Right lobe of liver (tissue), 6 donors: Measurements from ENCODE around the gene SGCD. TPM values are rescaled to one million over a fixed set of nuclear protein-coding genes. Genes with fewer than 3 reads are reported as not detected.
"Not testable (repeated sequence)": the region's sequence is repeated elsewhere in the genome, so short reads cannot be mapped to it uniquely, and the experiment has no call there.

Source experiments
- ATAC-seq, 4 donors: fragments of 200-7000 bp; cut with Tn5 transposase; one replicate each; pipeline ENCODE4 v1.9.1; 2020; ENCODE audit warnings: mild to moderate bottlenecking in 4 of 4, moderate library complexity in 4 of 4
- DNase-seq, 3 donors: peaks; one replicate each; pipeline ENCODE4 v3.0.0-alpha.2; 2020
- H3K27ac ChIP-seq, 3 donors: fragments of 200-600 bp; one replicate each; pipeline ENCODE4 v1.8.0; 2022
- H3K27me3 ChIP-seq, 2 donors: fragments of 200-600 bp; one replicate each; pipeline ENCODE4 v1.8.0; 2022
- H3K36me3 ChIP-seq, 4 donors: fragments of 200-600 bp; sonication (generic) in 1 of 4; one replicate each; pipeline versions ENCODE4 v1.5.1 to v1.8.0; 2017 to 2022; ENCODE audit warnings: control low read depth in 1 of 4
- H3K4me1 ChIP-seq, 4 donors: fragments of 200-600 bp; sonication (generic) in 1 of 4; one replicate each; pipeline versions ENCODE4 v1.5.1 to v1.8.0; 2017 to 2022; ENCODE audit warnings: control low read depth in 1 of 4
- H3K4me3 ChIP-seq, 3 donors: fragments of 200-600 bp; one replicate each; pipeline ENCODE4 v1.8.0; 2022
- H3K9me3 ChIP-seq, 4 donors: fragments of 200-600 bp; sonication (generic) in 1 of 4; one replicate each; pipeline versions ENCODE4 v1.5.1 to v1.8.0; 2017 to 2022; ENCODE audit warnings: control low read depth in 1 of 4
- POLR2A ChIP-seq: fragments of 450-650 bp; IDR thresholded peaks from one replicate; pipeline ENCODE4 v1.6.1; 2017; ENCODE audit warnings: antibody characterized with exemption, mild to moderate bottlenecking
- WGBS: methylation state at CpG from one replicate; pipeline ENCODE4 v1.1.6; 2018; ENCODE audit warnings: low coverage, low lambda C conversion rate; ENCODE audit not compliant: insufficient coverage; ENCODE audit errors: missing lambda C conversion rate; 5-methylcytosine and 5-hydroxymethylcytosine counted together
- intact Hi-C, 2 donors: fragments of 100-400 bp; cut with DNase I; formaldehyde crosslinking; loops; one replicate each; pipeline versions ENCODE4 v1.11.2 to v1.14.1; 2022
- total RNA-seq, 6 experiments: library from RNA; depleted of rRNA in 2 of 6; stranded (reverse); fragments of >200 nt in 2 of 6; fragmentation: NEBNext Ultra II Directional in 3 of 6; extraction: Animal tissue kit (Norgen Biotek cat#: 25700) in 3 of 6; gene quantifications; one replicate each; pipeline versions ENCODE4 v1.1.0 to v1.2.4, GENCODE V29; 2016 to 2023
- TF ChIP-seq, protein P1 (sequence below), 4 donors: fragments of 200-600 bp in 3 of 4; fragments of 450-650 bp in 1 of 4; IDR thresholded peaks; one replicate each; pipeline versions ENCODE4 v1.5.1 to v1.8.0; 2016 to 2022; ENCODE audit warnings: antibody characterized with exemption in 4 of 4, mild to moderate bottlenecking in 2 of 4
- donor health status: DM: no; HTN: yes; CAD: no.
- donor health status: DM: no; HTN: no; CAD: no.
- donor health status: DM: no; HTN: no; CAD: no.
- donor health status: DM: no; HTN: yes; CAD: no.
- donor health status: DM: no; HTN: yes; CAD: no.

The SGCD gene
- total RNA-seq, 6 experiments from 2014 or later = 0.31 to 3.1 (median 0.95) TPM

- H3K4me1 ChIP-seq = peaks cover 0 to 3% (median 0%) of the 10 kb centered on the region in 4 donors
- no peaks in the 10 kb centered on the region for H3K36me3 ChIP-seq
- no peak for ATAC-seq
- TF ChIP-seq POLR2A = no peak
- intact Hi-C loops = no loop called here
- H3K27me3 ChIP-seq = no peaks in the 10 kb centered on the region
- H3K9me3 ChIP-seq = no peaks in the 10 kb centered on the region
- DNase-seq = no peak
- H3K27ac ChIP-seq = no peak overlapping the region
- WGBS = 82% methylated on average over 3 of the region's 4 CpGs
- no peak overlapping the region for H3K4me3 ChIP-seq
These were observed 328.8 kb downstream of the SGCD start for GRCh38 chr5:156655732-156656131.

DNA sequence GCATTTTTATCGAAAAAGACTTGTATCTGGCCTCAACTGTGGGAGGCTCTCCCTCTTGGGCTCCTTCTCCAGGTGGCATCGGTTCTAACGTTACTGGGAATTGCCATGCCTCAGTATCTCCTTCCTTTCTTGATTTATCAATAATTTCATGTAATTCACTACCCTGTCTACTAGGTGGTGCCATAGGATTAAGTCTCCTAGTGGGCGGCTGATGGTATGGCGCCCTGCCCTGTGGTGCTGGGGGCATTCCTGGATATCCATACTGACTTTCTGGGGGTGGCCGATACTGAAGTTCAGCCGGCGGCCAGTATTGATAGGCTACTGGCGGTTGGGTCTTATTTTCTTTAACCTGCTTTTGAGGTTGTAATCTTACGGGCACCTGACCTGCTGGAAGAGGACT, 337.9 kb downstream of the SGCD start:
- H3K9me3 ChIP-seq, DNase-seq, H3K27ac ChIP-seq, H3K36me3 ChIP-seq, intact Hi-C loops, H3K4me3 ChIP-seq, H3K27me3 ChIP-seq, ATAC-seq, H3K4me1 ChIP-seq: not testable (repeated sequence)
- 67% methylated on average over 6 of the region's 10 CpGs for WGBS

- H3K4me1 ChIP-seq, DNase-seq, ATAC-seq, H3K27ac ChIP-seq, H3K36me3 ChIP-seq, intact Hi-C loops, H3K4me3 ChIP-seq, H3K27me3 ChIP-seq, H3K9me3 ChIP-seq: not testable (repeated sequence)
- WGBS = 67% methylated on average over 1 of the region's 3 CpGs
These were observed 339.7 kb downstream of the SGCD start for GRCh38 chr5:156666686-156667085.

DNA sequence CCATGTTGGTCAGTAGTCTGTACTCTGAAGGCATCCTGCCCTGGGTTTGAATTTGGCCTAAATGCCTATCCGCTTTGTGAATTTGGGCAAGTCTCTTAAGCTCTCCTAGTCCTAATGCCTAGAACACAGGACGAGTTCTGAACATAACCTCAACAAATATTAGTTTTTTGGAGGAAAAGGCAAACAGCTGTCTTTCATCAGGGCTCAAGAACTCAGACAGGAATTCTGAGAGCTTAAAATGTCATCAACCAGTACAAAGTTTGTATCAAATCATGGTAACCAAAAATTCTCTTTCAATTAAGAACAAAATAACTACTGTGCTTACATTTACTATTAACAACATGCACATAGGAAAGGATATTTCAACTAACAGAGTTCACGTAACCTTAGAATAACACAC, 340.7 kb downstream of the SGCD start:
- 85% methylated on average over 3 of the region's 3 CpGs for WGBS
- Histone ChIP-seq H3K36me3 (no peaks in the 10 kb centered on the region), H3K27ac (no peak overlapping the region), H3K4me3 (no peak overlapping the region), H3K27me3 (no peaks in the 10 kb centered on the region), H3K4me1 (no peaks in the 10 kb centered on the region), H3K9me3 (no peaks in the 10 kb centered on the region)
- no peak for TF ChIP-seq POLR2A
- TF ChIP-seq, protein P1, sequence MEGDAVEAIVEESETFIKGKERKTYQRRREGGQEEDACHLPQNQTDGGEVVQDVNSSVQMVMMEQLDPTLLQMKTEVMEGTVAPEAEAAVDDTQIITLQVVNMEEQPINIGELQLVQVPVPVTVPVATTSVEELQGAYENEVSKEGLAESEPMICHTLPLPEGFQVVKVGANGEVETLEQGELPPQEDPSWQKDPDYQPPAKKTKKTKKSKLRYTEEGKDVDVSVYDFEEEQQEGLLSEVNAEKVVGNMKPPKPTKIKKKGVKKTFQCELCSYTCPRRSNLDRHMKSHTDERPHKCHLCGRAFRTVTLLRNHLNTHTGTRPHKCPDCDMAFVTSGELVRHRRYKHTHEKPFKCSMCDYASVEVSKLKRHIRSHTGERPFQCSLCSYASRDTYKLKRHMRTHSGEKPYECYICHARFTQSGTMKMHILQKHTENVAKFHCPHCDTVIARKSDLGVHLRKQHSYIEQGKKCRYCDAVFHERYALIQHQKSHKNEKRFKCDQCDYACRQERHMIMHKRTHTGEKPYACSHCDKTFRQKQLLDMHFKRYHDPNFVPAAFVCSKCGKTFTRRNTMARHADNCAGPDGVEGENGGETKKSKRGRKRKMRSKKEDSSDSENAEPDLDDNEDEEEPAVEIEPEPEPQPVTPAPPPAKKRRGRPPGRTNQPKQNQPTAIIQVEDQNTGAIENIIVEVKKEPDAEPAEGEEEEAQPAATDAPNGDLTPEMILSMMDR (IDR thresholded peaks at IDR 0.05) = no peak
- intact Hi-C loops = no loop called here
- no peak for ATAC-seq
- no peak for DNase-seq

- H3K27ac ChIP-seq = no peak overlapping the region
- H3K4me3 ChIP-seq = no peak overlapping the region
- TF ChIP-seq, protein P1 (IDR thresholded peaks at IDR 0.05) = no peak
- no peak for TF ChIP-seq POLR2A
- H3K4me1 ChIP-seq = no peaks in the 10 kb centered on the region
- no peak for ATAC-seq
- no peaks in the 10 kb centered on the region for H3K9me3 ChIP-seq
- DNase-seq = no peak
- H3K27me3 ChIP-seq = no peaks in the 10 kb centered on the region
- H3K36me3 ChIP-seq = no peaks in the 10 kb centered on the region
- intact Hi-C loops = no loop called here
These were observed 342.5 kb downstream of the SGCD start for GRCh38 chr5:156669416-156669815.

DNA sequence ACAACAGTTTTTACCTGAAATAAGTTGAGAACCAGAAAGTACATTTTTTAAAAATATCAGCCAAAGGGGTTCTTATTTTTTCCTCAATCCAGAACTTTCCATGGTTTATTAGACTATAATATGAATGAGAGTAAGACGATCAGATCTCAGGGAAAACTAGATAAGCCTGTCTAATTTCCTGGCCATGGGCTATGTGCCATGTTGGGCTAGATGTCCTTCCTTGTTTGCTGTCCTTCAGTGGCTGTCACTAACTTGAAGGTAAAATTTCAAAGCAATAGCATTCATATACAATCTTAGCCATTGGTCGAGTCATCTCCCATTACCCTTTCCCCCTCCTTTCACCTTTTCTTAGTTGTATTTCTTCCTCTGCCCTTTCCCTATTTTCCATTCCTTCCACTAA, 343.7 kb downstream of the SGCD start:
- Histone ChIP-seq H3K27ac (no peak overlapping the region), H3K27me3 (no peaks in the 10 kb centered on the region), H3K36me3 (no peaks in the 10 kb centered on the region), H3K4me3 (no peak overlapping the region), H3K4me1 (no peaks in the 10 kb centered on the region), H3K9me3 (no peaks in the 10 kb centered on the region)
- 42% methylated on average over 2 of the region's 2 CpGs for WGBS
- TF ChIP-seq, protein P1 (IDR thresholded peaks at IDR 0.05) = no peak
- TF ChIP-seq POLR2A = no peak
- DNase-seq (no peak), ATAC-seq (no peak)
- intact Hi-C loops = no loop called here
